Prostate gland (tissue), 2 donors: ENCODE data around the gene LGR6. TPM values are rescaled to one million over a fixed set of nuclear protein-coding genes. Genes with fewer than 3 reads are reported as not detected.

Experiments used
- DNase-seq: peaks from one replicate; pipeline ENCODE4 v3.0.0-alpha.2; 2019; ENCODE audit warnings: low spot score
- H3K27ac ChIP-seq, 2 donors: fragments of 200-600 bp; sonication (generic); 2 replicates each; pipeline ENCODE4 v1.5.1; 2017 to 2019
- H3K27me3 ChIP-seq: fragments of 200-600 bp; sonication (generic); replicated peaks from 2 replicates; pipeline ENCODE4 v1.5.1; 2019; ENCODE audit not compliant: insufficient read depth
- H3K36me3 ChIP-seq, 2 donors: fragments of 200-600 bp; sonication (generic); 1 replicate in 1 of 2; 2 replicates in 1 of 2; pipeline versions ENCODE4 v1.5.1 to v1.8.1; 2017 to 2019
- H3K4me1 ChIP-seq: fragments of 200-600 bp; sonication (generic); replicated peaks from 2 replicates; pipeline ENCODE4 v1.5.1; 2019
- H3K4me3 ChIP-seq, 2 donors: fragments of 200-600 bp; sonication (generic); 2 replicates each; pipeline ENCODE4 v1.5.1; 2017 to 2019
- H3K9me3 ChIP-seq: fragments of 200-600 bp; sonication (generic); 2 replicates; pipeline ENCODE4 v1.5.1; 2017
- CTCF ChIP-seq, 4 experiments: fragments of 200-600 bp in 2 of 4; fragments of 450-650 bp in 2 of 4; sonication (generic) in 2 of 4; IDR thresholded peaks; 1 replicate in 3 of 4; 2 replicates in 1 of 4; pipeline ENCODE4 v1.5.1; 2016 to 2019; ENCODE audit warnings: antibody characterized with exemption in 4 of 4, mild to moderate bottlenecking in 2 of 4, moderate library complexity in 2 of 4
- POLR2A ChIP-seq: fragments of 450-650 bp; IDR thresholded peaks from one replicate; pipeline ENCODE4 v1.6.1; 2016; ENCODE audit warnings: antibody characterized with exemption, mild to moderate bottlenecking
- POLR2AphosphoS5 ChIP-seq: sonication (generic); formaldehyde crosslinking; IDR thresholded peaks from one replicate; pipeline ENCODE4 v1.6.1; 2017; ENCODE audit warnings: antibody characterized with exemption
- WGBS: methylation state at CpG from one replicate; pipeline ENCODE4 v1.1.5; 2018; 5-methylcytosine and 5-hydroxymethylcytosine counted together
- intact Hi-C: fragments of 100-400 bp; cut with DNase I; formaldehyde crosslinking; loops from one replicate; pipeline ENCODE4 v1.14.2; 2022
- total RNA-seq, 2 donors: library from RNA; depleted of rRNA; stranded (reverse); fragments of >200 nt; gene quantifications; one replicate each; pipeline ENCODE4 v1.1.0, GENCODE V29; 2016

The LGR6 gene
- total RNA-seq, 2 donors from 2014 or later = 8.0 to 25.6 TPM

DNA sequence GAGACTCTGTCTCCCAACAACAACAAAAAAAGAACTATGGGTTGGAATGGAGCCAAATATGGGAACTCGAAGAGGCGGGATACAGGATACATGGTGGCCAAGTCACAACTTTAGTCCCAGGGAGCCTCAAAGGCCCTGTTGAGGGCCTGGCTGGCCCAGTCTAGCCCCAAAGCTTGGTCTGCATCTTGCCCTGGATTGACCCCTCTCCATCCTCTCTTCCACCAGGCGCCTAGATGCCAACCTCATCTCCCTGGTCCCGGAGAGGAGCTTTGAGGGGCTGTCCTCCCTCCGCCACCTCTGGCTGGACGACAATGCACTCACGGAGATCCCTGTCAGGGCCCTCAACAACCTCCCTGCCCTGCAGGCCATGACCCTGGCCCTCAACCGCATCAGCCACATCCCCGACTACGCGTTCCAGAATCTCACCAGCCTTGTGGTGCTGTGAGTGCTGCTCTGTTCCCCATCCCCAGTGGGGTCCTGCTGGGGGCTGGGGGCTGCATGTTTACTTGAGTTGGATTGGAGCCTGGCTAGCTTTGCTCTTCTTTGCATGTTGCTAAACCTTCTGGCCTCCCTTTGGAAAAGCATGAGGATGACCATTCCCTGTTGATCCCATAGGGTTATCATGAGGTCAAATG lies 82.6 kb downstream of the LGR6 start:
- DNase-seq = no peak
- Histone ChIP-seq H3K36me3 (no peaks in the 10 kb centered on the region), H3K9me3 (no peaks in the 10 kb centered on the region), H3K4me3 (no peak overlapping the region), H3K27me3 (no peaks in the 10 kb centered on the region), H3K27ac (no peak overlapping the region), H3K4me1 (no peaks in the 10 kb centered on the region)
- TF ChIP-seq POLR2AphosphoS5 (no peak), POLR2A (no peak), CTCF (IDR thresholded peaks at IDR 0.05) (no peak)
- intact Hi-C loops = no loop called here
- WGBS = 92% methylated on average over 11 of the region's 11 CpGs

- 88% methylated on average over 3 of the region's 3 CpGs for WGBS
- Histone ChIP-seq H3K9me3 (no peaks in the 10 kb centered on the region), H3K36me3 (no peaks in the 10 kb centered on the region), H3K4me3 (no peak overlapping the region), H3K27me3 (no peaks in the 10 kb centered on the region), H3K27ac (no peak overlapping the region), H3K4me1 (no peaks in the 10 kb centered on the region)
- DNase-seq = no peak
- intact Hi-C loops = no loop called here
- no peak for TF ChIP-seq POLR2A
- no peak for TF ChIP-seq POLR2AphosphoS5
- no peak for TF ChIP-seq CTCF (IDR thresholded peaks at IDR 0.05)
Measured at GRCh38 chr1:202276920-202277319, 83.3 kb downstream of the LGR6 start.

DNA sequence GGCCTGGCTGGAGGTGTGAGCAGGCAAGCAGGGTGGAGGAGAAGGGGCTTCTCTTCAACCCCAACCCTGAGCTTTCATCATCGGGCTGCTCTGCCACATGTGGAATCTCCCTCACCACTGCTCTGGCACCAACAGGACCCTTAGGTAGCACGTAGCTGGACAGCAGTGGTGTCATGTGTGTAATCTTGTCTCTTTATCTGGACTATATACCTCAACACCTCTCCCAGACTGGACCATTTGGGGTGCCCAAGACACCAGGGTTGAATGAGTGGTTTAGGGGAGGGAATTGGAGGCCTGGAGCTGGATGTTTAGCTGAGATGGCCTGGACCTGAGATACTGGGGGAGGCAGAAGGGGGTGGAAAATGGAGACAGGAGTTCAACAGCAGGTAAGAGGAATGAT lies 85.2 kb downstream of the LGR6 start:
- TF ChIP-seq CTCF (IDR thresholded peaks at IDR 0.05) (no peak), POLR2A (no peak), POLR2AphosphoS5 (no peak)
- Histone ChIP-seq H3K4me3 (no peak overlapping the region), H3K36me3 (no peaks in the 10 kb centered on the region), H3K4me1 (no peaks in the 10 kb centered on the region), H3K27me3 (no peaks in the 10 kb centered on the region), H3K27ac (no peak overlapping the region), H3K9me3 (no peaks in the 10 kb centered on the region)
- intact Hi-C loops = no loop called here
- WGBS = 88% methylated on average over 2 of the region's 2 CpGs
- DNase-seq = no peak

DNA sequence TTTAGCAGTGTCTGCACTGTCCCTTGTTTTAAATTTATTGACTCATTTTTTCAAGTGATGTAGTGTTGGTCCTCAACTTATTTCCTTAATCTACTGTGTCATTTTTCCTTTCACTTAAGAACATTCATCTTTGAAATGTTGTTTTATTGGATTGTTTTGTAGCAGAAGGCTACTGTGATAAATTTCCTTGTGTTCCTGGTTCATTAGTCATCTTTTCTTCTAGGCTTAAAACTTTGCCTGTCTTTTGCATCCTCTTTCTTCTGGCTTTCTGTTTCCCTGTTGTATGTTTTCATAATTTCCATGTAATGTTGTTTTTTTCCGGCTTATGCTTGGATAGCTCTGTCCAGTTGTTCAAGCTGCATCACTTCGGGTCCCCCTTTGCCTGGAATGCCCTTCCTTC lies 86.2 kb downstream of the LGR6 start:
- intact Hi-C loops = no loop called here
- H3K36me3 ChIP-seq = no peaks in the 10 kb centered on the region
- no peaks in the 10 kb centered on the region for H3K9me3 ChIP-seq
- TF ChIP-seq POLR2A (no peak), CTCF (IDR thresholded peaks at IDR 0.05) (no peak), POLR2AphosphoS5 (no peak)
- H3K27me3 ChIP-seq = no peaks in the 10 kb centered on the region
- WGBS = 86% methylated on average over 2 of the region's 2 CpGs
- H3K4me3 ChIP-seq = no peak overlapping the region
- no peak overlapping the region for H3K27ac ChIP-seq
- no peaks in the 10 kb centered on the region for H3K4me1 ChIP-seq
- DNase-seq = no peak

DNA sequence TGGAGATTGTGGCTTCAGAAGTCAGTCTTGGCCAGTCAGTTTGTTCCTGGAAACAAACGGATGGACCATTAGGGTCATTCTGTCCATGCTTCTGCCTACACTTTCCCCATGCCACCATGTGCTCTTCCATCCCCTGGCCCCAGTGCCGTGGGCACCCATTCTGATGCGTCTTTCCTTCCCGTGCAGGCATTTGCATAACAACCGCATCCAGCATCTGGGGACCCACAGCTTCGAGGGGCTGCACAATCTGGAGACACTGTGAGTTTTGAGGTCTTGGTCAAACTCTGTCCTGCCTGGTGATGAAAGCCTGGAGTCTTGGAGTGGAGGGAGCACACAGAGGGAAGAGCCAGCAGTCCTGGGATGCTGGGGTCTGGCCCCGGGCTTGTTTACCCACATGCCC lies 87.0 kb downstream of the LGR6 start:
- 92% methylated on average over 7 of the region's 7 CpGs for WGBS
- Histone ChIP-seq H3K36me3 (no peaks in the 10 kb centered on the region), H3K27me3 (no peaks in the 10 kb centered on the region), H3K4me1 (no peaks in the 10 kb centered on the region), H3K27ac (no peak overlapping the region), H3K9me3 (no peaks in the 10 kb centered on the region), H3K4me3 (no peak overlapping the region)
- DNase-seq = no peak
- intact Hi-C loops = no loop called here
- no peak for TF ChIP-seq POLR2A
- no peak for TF ChIP-seq POLR2AphosphoS5
- no peak for TF ChIP-seq CTCF (IDR thresholded peaks at IDR 0.05)
